Fibroblast of the conjunctiva (primary cell): ENCODE measurements around the gene PSORS1C2.
"Not testable (repeated sequence)": the region's sequence is repeated elsewhere in the genome, so short reads cannot be mapped to it uniquely, and the experiment has no call there.

Source experiments
- DNase-seq: peaks from one replicate; pipeline ENCODE4 v3.0.0-alpha.2; 2010; ENCODE audit warnings: low read depth

PSORS1C2 gene

DNA sequence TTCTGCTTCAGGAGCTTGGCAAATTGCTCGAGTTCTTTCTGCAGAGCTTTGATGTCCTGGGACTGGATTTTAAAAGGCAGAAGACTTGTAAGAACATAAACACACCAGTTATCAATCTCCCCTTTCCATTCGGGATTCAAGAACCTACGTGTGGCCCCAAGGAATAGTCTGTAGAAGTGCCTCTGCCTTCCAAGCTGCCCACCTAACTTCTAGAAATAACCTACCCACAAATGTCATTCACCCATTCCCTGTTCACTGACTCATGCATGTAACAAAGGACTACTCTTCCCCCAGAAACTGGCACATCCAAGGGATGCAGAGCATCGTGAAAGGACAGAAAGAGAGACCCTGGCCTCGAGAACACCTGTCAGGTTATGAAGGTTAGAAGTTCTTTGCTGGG is 27.1 kb upstream of the PSORS1C2 start:
- DNase-seq: no peak

DNA sequence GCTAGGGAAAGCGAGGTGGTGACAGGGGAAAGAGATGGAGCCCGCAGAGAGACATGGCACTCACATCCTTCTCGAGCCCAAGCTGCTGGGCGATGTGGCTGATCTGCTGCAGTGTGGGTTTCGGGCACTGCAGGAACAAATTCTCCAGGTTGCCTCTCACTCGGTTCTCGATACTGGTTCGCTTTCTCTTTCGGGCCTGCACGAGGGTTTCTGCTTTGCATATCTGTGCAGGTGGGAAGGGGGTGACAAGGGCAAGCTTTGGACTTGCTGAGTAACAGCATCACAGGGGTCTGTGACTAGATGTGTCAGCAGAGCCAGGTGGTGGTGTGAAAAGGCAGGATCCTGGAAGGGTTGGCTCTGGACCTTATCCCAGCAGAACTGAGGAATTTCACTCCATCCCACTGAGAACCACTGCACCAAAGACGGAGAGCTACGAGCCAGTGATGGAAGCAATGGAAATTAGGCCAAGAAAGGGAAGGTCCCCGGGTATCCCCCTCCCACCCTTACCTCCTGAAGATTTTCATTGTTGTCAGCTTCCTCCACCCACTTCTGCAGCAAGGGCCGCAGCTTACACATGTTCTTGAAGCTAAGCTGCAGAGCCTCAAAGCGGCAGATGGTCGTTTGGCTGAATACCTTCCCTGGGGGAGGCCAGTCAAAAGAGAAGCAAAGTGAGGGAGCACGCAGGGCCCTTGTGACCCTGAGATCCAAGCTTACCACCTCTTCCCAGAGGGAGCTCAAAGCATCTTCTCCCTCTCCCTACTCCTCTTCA is 26.4 kb upstream of the PSORS1C2 start:
- DNase-seq: not testable (repeated sequence)

DNA sequence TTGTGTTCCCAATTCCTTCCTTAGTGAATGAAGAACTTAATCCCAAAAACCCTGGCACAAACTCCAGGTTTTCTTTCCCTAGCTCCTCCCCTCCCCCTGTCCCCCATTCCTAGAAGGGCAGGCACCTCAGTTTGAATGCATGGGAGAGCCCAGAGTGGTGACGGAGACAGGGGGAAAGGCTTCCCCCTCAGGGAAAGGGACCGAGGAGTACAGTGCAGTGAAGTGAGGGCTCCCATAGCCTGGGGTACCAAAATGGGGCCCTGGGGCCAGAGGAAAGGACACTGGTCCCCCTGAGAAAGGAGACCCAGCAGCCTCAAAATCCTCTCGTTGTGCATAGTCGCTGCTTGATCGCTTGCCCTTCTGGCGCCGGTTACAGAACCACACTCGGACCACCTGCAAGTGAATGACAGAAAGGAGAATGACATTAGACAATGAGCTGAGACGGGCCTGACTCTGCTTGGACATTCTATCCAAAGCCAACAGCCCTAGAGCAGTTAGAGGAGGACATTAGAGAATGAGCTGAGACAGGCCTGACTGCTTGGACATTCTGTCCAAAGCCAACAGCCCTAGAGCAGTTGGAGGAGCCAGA is 25.7 kb upstream of the PSORS1C2 start:
- DNase-seq: not testable (repeated sequence)

DNA sequence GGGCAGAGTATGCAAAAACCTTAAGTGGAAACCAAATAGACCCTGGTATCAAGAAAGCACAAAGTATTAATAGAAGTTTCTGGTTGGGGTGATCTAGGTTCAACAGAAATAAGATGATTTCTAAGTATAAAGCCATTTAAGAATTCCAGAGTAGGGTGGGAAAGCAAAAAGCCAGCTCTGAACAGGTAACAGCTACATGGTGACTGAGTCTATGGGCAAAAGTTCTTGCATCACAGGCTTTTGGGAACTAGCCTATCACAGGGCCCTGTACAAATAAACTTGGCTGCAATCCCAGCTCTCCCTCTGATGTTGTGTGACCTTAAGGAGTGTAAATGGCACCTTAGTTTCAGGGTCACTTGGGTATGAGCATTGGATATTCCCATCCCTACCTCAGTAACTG is 25.1 kb upstream of the PSORS1C2 start:
- no peak for DNase-seq

DNA sequence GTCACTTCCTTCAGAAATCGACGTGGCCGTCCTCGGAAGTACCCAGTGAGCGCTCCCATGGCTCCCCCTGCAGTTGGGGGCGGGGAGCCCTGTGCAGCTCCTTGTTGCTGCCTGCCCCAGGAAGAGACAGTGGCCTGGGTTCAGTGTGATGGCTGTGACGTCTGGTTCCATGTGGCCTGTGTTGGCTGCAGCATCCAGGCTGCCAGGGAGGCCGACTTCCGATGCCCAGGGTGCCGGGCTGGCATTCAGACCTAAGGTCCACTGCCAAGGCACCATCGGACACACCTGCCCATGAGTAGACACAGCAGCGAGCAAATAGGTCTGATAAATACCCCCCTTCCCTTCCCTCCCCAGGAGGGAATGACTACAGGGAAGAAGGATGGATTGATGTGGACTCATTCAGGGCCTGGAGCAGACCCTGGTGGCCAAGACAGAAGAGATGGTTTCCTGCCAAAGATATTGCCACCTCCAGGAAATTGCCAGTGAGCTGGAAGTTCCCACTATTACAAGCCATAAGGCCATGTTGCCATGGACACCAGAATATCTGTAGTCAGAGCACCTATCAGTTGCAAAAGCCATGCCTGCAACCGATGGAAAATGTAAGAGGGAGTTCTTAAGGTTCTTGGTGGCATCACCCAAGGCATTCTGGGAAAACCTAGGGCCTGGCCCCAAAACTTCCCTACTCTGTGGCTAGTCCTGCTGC is 23.7 kb upstream of the PSORS1C2 start:
- DNase-seq: no peak

DNA sequence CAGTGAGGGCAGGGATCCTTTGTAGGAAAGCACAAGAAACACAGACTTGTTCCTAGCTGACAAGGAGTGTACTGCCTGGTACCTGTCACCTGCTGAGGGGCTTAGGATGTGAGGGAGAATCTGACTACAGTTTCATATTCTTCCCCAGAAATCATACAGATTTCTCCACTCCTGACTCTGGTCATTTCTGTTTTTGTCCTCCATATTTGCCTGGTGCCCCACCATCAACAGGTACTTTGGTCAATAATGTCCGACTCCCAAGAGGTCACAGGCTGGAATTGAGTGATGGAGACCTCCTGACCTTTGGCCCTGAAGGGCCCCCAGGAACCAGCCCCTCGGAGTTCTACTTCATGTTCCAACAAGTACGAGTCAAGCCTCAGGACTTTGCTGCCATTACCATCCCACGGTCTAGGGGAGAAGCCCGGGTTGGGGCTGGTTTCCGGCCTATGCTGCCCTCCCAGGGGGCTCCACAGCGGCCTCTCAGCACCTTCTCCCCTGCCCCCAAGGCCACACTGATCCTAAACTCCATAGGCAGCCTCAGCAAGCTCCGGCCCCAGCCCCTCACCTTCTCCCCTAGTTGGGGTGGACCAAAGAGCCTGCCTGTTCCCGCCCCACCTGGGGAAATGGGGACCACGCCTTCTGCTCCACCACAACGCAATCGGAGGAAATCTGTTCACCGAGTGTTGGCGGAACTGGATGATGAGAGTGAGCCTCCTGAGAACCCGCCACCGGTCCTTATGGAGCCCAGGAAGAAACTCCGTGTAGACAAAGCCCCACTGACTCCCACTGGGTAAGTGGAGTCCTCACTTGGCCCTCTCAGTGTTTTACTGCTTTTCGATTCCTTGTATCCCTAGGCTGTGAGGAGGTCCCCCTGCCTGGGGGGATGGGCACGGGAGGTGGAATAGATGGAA is 22.6 kb upstream of the PSORS1C2 start:
- DNase-seq: no peak

DNA sequence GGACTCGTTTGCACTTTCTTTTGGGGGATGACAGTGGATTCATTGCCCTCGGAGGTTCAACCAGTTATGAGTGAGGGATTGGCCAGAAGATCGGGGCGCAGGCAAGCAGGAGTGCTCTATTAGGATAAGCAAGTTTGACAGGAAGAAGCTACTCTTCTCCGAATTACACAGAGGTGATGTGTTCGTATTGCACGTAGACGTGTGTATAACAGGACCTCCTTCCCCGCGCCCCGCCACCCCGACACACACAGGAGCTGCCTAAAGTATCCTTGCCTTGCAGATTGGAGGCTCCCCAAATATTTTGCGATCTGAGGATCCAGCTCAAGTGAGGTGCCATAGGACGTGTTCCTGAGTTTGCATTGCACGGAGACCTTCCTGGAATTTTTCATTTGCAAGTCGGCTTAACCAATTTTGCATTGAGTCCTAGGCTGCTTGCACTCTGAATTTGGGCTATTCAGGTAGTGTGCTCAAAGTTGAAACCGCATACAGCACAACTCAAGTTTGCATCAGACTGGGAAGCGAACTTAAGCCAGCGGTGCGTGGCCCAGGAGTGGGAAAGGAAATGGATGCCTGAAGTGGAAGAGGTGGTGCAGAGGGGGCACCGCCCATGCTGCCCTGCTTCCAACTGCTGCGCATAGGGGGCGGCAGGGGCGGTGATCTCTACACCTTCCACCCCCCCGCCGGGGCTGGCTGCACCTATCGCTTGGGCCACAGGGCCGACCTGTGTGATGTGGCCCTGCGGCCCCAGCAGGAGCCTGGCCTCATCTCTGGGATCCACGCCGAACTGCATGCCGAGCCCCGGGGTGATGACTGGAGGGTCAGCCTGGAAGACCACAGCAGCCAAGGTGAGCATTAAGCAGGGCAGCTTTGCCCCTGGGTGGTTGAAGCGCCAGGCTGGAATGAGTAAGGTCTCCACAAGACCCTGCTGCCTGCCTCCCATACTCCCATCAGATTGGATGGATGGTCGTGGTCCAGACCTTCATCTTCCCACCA is 20.3 kb upstream of the PSORS1C2 start:
- DNase-seq: no peak

DNA sequence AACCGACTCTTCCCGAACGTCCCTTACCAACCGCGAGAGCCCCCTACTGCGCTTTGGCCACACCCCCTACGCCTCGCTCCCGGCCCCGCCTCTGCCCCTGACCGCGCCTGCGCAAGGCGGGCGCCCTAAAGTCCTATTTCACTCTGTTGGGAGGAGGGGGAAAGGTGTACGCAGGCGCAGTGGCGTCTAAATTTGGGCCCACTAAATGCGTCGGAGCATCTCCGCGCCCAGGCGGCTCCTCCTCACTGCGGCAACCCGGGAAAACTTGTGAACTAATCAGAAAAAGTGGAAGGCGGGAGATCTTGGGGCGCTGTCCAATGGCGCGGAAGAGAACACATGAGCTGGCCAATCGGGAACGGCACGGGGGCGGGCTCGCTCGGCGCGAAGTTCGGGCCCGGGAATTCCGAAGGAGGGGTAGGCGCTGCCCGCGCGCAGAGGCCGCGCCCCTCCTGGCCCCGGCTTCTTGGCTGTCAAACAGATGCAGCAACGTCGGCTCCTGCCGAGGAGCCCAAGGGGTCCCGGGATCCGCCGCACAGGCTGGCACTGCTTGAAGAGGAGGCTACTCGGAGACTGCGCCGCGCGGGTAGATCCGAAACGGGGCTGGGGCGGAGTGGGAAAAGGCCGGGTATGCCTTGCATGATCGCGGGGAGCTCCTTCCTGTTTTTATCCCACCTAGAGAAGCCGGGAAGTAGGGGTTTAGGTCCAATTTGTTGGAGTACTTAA is 19.4 kb upstream of the PSORS1C2 start, which contains the start of gene TCF19:
Gene TCF19 (plus strand): TSS at position 450 of the 723 bp plus-strand sequence. CDS start 881 bp downstream, outside the sequence.
- DNase-seq: peak; percentile 99

DNA sequence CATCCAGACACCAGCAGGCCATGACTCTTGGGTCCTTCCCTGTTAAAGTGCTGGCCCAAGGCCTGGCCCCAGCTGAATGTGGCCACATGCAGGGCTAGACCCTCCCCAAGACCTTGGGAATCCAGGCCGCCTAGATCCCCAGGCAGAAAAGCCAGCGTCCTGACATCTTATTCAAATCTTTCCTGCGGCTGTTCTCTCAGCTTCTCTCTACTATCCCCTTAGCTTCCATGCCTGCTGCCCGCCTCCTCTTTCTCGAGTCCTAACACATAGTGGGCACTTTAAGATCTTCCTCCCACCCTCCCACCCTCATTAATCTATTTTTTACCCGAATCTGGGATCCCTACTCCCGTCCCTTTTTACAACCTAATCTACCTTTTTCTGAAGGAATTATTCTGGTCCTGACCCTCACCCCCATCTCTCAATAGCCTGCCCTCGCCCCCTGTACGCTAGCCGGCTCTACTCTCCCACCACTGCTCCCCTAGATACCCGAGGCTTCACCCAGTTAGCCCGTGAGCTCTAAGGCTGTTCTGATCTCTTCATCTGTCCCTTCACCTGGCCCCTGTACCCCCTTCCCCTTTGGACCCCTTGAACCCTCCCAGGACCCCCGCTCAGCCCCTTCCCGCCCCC is 18.8 kb upstream of the PSORS1C2 start, which contains the start of gene CCHCR1:
Gene CCHCR1 (minus strand): TSS at position 290 of the 627 bp plus-strand sequence. CDS start 202 bp downstream, at position 88.
- DNase-seq: no peak

DNA sequence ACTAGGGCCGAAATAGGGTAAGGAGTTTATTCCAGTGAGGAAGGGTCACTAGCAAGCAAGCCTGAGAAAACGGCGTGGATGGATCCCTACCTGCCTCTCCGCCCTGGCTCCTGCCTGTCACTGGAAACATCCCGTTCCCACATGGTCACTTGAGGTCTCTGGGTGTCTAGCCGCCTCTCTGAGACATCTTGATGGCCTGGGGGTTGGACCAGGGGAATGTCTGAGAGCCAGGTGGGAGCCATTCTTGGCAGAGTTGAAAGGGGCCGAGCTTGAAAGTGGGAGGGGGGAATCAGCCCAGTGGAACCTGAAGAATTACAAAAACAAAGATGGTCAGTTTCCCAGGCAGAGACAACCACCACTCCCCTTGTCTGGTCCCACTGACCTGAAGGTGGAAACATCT is 17.8 kb upstream of the PSORS1C2 start:
- no peak for DNase-seq

DNA sequence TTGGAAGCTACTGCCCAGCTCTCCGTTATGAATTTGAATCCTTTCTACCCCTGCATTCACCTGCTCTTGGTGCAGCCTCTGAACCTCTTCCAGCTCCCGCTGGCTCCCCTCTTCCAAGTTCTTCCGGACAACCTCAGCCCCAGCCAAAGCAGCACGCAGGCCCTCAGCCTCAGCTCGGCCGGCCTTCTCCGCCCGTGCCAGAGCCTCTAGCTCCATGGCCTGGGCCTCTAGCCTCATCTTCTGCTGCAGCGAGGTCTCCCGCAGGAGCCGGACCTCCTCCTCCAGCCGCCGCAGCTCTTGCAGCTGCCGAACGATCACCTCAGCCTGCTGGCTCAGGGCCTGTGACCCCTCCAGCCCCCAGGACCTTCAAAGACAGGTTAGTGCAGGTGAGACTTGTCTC is 15.6 kb upstream of the PSORS1C2 start:
- no peak for DNase-seq

DNA sequence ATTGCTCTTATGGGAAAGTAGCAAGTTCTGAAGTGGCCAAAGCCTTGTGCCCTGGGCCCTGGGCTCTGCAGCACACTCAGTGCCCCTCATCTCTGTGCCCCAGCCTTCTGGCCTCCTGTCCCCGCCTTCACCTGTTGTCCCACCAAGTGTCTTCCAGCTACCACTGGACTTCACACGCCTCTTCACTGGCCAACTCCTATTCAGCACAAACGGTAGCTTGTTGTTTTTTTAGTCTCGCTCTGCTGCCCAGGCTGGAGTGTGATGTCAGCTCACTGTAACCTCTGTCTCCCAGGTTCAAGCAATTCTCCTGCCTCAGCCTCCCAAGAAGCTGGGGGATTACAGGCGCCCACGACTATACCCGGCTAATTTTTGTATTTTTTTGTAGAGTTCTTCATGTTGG is 13.9 kb upstream of the PSORS1C2 start:
- no peak for DNase-seq

DNA sequence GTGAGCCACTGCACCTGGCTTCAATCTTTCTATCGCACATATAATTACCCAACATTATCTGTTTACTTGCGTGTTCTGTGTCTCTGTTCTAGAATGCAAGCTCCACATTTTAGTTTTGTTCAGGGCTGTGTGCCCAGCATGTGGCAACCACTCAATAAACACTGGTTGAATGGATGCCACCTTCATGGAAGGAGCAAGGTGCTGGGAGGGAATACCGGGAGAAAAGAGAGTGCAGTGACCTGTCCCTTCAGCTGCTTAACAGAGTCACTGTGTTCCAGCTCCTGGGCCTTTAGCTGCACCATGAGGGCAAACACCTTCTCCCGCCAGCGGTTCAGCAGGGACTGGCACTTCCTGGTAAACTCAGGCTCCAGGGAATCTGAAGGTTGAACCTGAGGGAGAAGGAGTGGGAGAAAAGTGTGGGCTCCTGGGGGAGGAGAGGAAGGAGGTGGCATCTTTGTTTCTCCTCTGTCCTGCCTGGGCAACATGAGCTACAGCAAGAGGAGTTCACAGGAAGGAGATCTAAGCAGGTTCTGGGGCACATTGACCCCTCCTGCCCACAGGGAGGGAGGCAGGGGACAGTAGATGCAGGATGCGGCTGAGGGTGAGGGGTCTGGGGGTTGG is 11.1 kb upstream of the PSORS1C2 start:
- no peak for DNase-seq

DNA sequence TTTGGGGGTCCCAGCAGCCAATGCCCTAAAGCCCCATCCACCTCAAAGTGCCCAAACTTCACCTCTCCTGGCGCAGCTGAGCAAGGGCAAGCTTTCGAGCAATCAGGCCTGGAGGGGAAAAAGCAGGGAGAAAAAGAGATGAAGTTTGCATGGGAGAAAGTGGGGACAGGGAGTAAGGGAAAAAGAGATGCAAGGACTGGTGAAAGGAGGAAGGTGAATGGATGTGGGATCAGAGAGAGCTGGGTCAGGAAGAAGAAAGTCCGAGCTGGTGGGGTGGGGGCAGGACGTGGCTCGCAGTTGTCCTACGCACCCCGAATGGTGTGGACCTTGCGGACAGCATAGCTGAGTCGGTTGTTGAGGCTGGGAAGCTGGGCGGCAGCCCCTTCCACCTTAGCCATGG is 6.5 kb upstream of the PSORS1C2 start:
- no peak for DNase-seq

DNA sequence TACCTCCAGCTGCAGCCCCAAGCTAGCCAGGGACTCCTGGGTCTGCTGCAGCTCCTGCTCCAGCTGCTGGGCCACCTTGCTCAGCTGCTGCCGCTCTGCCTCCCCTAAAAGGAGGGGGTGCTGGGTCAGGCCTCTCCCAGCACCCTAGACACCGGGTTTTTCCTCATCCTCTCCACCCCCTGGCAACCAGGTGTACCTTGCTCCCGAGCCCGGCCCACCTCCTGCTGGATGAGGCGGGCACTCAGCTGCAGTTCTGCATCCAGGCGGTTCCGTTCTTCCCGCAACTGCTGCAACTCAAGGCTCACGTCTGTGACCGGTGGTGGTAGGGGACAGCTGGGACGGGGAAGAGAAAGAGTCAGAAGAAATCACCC is 6.1 kb upstream of the PSORS1C2 start:
- DNase-seq: no peak

DNA sequence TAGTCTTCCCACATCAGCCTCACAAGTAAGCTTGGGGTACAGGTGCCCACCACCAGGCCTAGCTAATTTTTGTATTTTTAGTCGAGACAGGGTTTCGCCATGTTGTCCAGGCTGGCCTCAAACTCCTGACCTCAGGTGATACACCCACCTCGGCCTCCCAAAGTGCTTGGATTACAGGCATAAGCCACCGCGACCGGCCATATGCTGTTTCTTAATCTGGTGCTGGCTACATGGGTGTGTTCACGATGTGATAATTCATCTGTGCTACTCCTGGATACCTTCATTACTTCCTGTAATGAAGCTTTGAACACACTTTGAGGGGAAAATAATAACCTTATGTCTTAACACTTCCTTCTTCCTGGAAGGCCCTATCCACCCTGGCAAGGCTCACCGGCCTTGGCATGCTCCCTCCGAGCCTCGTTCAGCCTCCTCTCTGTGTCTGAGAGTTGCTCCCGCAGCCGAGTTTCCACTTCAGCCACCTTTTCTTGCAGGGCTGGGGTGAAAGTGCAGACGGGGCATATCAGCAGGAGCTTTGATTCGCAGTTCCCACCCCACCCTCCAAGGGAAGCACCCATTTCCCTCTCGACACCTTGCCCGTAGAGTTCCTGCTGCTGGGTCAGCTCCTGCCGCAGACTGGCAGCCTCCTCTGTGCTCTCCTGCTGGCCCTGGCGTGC is 5.6 kb upstream of the PSORS1C2 start:
- no peak for DNase-seq

DNA sequence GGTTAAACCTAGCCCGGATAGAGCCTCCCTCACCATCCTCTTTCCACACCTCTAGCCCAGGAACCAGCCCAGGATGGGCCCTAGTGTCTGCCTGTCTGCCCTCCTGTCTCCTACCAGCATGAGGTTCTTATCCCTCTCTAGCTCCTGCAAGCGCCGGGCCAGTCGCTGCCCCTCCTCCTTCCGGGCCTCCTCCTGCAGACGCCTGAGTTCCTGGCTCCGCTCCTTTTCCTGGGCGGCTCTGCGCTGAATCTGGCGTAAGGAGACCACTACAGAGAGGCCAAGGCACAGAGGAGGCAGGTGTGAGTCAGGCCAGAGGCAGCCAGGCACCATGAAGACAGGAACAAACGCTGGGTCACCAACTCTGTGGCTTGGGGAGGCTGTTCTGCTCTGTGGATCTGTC is 4.3 kb upstream of the PSORS1C2 start:
- peak; percentile 21 for DNase-seq

DNA sequence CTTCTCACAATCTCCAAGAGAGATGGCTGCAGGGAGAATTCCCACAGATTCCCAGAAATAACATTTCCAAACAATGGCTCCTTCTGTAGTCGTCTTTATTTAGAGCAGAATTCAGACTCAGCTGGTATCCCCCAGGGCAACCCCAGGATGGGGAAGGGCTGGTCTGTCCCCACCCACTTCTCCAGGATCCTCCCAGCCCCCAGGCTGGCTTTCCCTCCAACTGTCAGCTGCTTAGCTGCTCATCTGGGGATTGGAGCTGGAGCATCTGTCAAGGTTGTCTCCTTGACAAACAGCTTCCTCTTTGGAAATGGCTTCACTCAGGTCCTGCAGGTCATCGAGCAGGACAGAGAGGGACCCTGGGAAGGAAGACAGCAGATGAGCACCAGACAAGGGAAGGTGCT is 3.5 kb upstream of the PSORS1C2 start:
- DNase-seq: no peak

DNA sequence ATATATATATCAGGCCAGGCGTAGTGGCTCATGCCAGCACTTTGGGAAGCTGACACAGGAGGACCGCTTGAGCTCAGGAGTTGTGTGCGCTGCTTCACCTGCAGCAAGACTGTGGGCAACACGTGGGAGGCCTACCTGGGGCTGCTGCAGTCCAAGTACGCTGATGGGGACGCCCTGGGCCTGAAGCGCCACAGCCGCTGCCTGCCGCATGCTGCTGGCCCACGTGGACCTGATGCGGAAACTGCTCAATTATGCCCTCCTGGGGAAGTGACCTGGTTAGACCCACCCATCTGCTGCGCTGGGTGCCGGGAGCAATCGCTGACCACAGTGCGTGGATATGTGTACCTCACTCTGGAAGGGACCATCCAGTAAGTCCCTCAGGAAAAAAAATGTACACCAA is 1.8 kb upstream of the PSORS1C2 start:
- no peak for DNase-seq
